DMS 273 treated with DMSO at 0.1 percent for 48 hours (cell line): ENCODE measurements around the gene DUSP9.
A peak's percentile ranks its signal among the peaks of the same experiment; 100 is the strongest.
"Not testable (repeated sequence)": the region's sequence is repeated elsewhere in the genome, so short reads cannot be mapped to it uniquely, and the experiment has no call there.

Experiments
- DNase-seq: peaks from one replicate; lab custom pipeline; 2025; lab: John Stamatoyannopoulos, UW

The DUSP9 gene

GRCh38 chrX:153646620-153647373 lies at the start of gene DUSP9:
Gene DUSP9 (plus strand): TSS chrX:153647203. CDS start chrX:153647954, 751 bp downstream.
- no peak for DNase-seq

GRCh38 chrX:153598541-153599191 lies 48.3 kb upstream of the DUSP9 start, which contains the start of gene CCNQ:
Gene CCNQ (minus strand): TSS chrX:153599139. CDS start chrX:153599073, 66 bp downstream.
- DNase-seq, result no peak

GRCh38 chrX:153599192-153600031 lies 47.6 kb upstream of the DUSP9 start:
- DNase-seq, result peak; percentile 41

GRCh38 chrX:153600032-153600373 lies 47.0 kb upstream of the DUSP9 start:
- DNase-seq, result no peak

- DNase-seq, result no peak
These were observed 46.1 kb upstream of the DUSP9 start for GRCh38 chrX:153600921-153601320.

- no peak for DNase-seq
These were observed 45.4 kb upstream of the DUSP9 start for GRCh38 chrX:153601511-153602110.

GRCh38 chrX:153602601-153603000 lies 44.4 kb upstream of the DUSP9 start:
- DNase-seq, result no peak

- no peak for DNase-seq
These were observed 43.8 kb upstream of the DUSP9 start for GRCh38 chrX:153603131-153603656.

- not testable (repeated sequence) for DNase-seq
These were observed 42.2 kb upstream of the DUSP9 start for GRCh38 chrX:153604666-153605380.

- no peak for DNase-seq
These were observed 40.5 kb upstream of the DUSP9 start for GRCh38 chrX:153606503-153606902.

- no peak for DNase-seq
These were observed 38.6 kb upstream of the DUSP9 start for GRCh38 chrX:153608376-153608775.

GRCh38 chrX:153608806-153609205 lies 38.2 kb upstream of the DUSP9 start:
- DNase-seq, result no peak

- DNase-seq, result no peak
These were observed 36.8 kb upstream of the DUSP9 start for GRCh38 chrX:153609917-153610835.

GRCh38 chrX:153610836-153611213 lies 36.2 kb upstream of the DUSP9 start:
- no peak for DNase-seq

GRCh38 chrX:153611298-153612095 lies 35.5 kb upstream of the DUSP9 start:
- DNase-seq, result no peak

- DNase-seq, result no peak
These were observed 34.6 kb upstream of the DUSP9 start for GRCh38 chrX:153612413-153612812.

GRCh38 chrX:153614818-153615217 lies 32.2 kb upstream of the DUSP9 start:
- DNase-seq, result no peak

GRCh38 chrX:153620576-153620975 lies 26.4 kb upstream of the DUSP9 start:
- no peak for DNase-seq

- no peak for DNase-seq
These were observed 24.9 kb upstream of the DUSP9 start for GRCh38 chrX:153621949-153622598.
